CD14-positive monocyte (primary cell): ENCODE results near the gene USP15. TPM values are rescaled to one million over a fixed set of nuclear protein-coding genes. Genes with fewer than 3 reads are reported as not detected.
"Not testable (repeated sequence)": the region's sequence is repeated elsewhere in the genome, so short reads cannot be mapped to it uniquely, and the experiment has no call there.

Experiments
- DNase-seq, 3 donors: peaks; one replicate each; pipeline ENCODE4 v3.0.0-alpha.2; 2011 to 2022
- H2AFZ ChIP-seq: 2 replicates; pipeline ENCODE4 v1.6.0; 2012; ENCODE audit warnings: mild to moderate bottlenecking, low read depth, low read length, inconsistent platforms; ENCODE audit not compliant: insufficient read depth, poor library complexity, severe bottlenecking
- H3K27ac ChIP-seq, 2 donors: 1 replicate in 1 of 2; 2 replicates in 1 of 2; pipeline ENCODE4 v1.5.1; 2012 to 2013; ENCODE audit warnings: low read length in 2 of 2, control low read depth in 1 of 2, inconsistent platforms in 1 of 2, low read depth in 1 of 2, mild to moderate bottlenecking in 1 of 2
- H3K27me3 ChIP-seq, 2 donors: one replicate each; pipeline versions ENCODE4 v1.6.0 to v1.6.1; 2011 to 2013; ENCODE audit warnings: low read length in 2 of 2; ENCODE audit not compliant: control insufficient read depth in 2 of 2, insufficient read depth in 2 of 2
- H3K36me3 ChIP-seq, 2 donors: replicated peaks in 1 of 2; 1 replicate in 1 of 2; 2 replicates in 1 of 2; pipeline versions ENCODE4 v1.5.1 to v1.6.1; 2012 to 2013; ENCODE audit warnings: low read length in 2 of 2, control low read depth in 1 of 2, inconsistent platforms in 1 of 2, mild to moderate bottlenecking in 1 of 2; ENCODE audit not compliant: insufficient read depth in 2 of 2, control insufficient read depth in 1 of 2
- H3K4me1 ChIP-seq, 2 donors: 1 replicate in 1 of 2; 2 replicates in 1 of 2; pipeline versions ENCODE4 v1.5.1 to v1.6.1; 2012 to 2013; ENCODE audit warnings: low read length in 2 of 2, control low read depth in 1 of 2, inconsistent platforms in 1 of 2, mild to moderate bottlenecking in 1 of 2, moderate library complexity in 1 of 2; ENCODE audit not compliant: insufficient read depth in 2 of 2, control insufficient read depth in 1 of 2
- H3K4me2 ChIP-seq: replicated peaks from 2 replicates; pipeline ENCODE3; 2012; ENCODE audit warnings: low read length, moderate library complexity, mild to moderate bottlenecking; ENCODE audit not compliant: poor library complexity, severe bottlenecking; ENCODE audit errors: extremely low read depth
- H3K4me3 ChIP-seq, 3 experiments: fragments of 200-600 bp in 1 of 3; sonication (generic) in 1 of 3; replicated peaks in 1 of 3; 1 replicate in 2 of 3; 2 replicates in 1 of 3; pipeline ENCODE4 v1.5.1; 2011 to 2013; ENCODE audit warnings: low read length in 3 of 3, mild to moderate bottlenecking in 3 of 3, control low read depth in 2 of 3, low read depth in 2 of 3, inconsistent platforms in 1 of 3, moderate library complexity in 1 of 3
- H3K79me2 ChIP-seq: 2 replicates; pipeline ENCODE4 v1.6.0; 2012; ENCODE audit warnings: mild to moderate bottlenecking, control low read depth, inconsistent platforms, low read length, moderate library complexity; ENCODE audit not compliant: insufficient read depth
- H3K9ac ChIP-seq: 2 replicates; pipeline ENCODE4 v1.6.0; 2017; ENCODE audit warnings: low read length, mild to moderate bottlenecking; ENCODE audit not compliant: insufficient read depth, poor library complexity, severe bottlenecking
- H3K9me3 ChIP-seq, 2 donors: replicated peaks in 1 of 2; 1 replicate in 1 of 2; 2 replicates in 1 of 2; pipeline versions ENCODE4 v1.5.1 to v1.6.1; 2012 to 2013; ENCODE audit warnings: low read length in 2 of 2, control low read depth in 1 of 2; ENCODE audit not compliant: control insufficient read depth in 1 of 2, insufficient read depth in 1 of 2
- H4K20me1 ChIP-seq: 2 replicates; pipeline ENCODE4 v1.6.0; 2012; ENCODE audit warnings: mild to moderate bottlenecking, low read length, control low read depth, moderate library complexity; ENCODE audit not compliant: insufficient read depth
- H3K27ac Mint-ChIP-seq, 7 donors: one replicate each; pipeline ENCODE4 v1.8.0; 2020; ENCODE audit warnings: mild to moderate bottlenecking in 7 of 7, mixed read lengths in 7 of 7, moderate library complexity in 6 of 7, inconsistent platforms in 2 of 7
- H3K27me3 Mint-ChIP-seq, 3 donors: one replicate each; pipeline ENCODE4 v1.8.0; 2021 to 2022; ENCODE audit warnings: low read depth in 3 of 3, mild to moderate bottlenecking in 3 of 3, mixed read lengths in 3 of 3, moderate library complexity in 3 of 3, inconsistent platforms in 1 of 3
- H3K36me3 Mint-ChIP-seq, 2 donors: one replicate each; pipeline ENCODE4 v1.8.0; 2020; ENCODE audit warnings: mixed read lengths in 2 of 2, inconsistent platforms in 1 of 2, mild to moderate bottlenecking in 1 of 2
- H3K4me1 Mint-ChIP-seq: one replicate; pipeline ENCODE4 v1.8.0; 2020; ENCODE audit warnings: mild to moderate bottlenecking, mixed read lengths
- H3K4me3 Mint-ChIP-seq, 2 donors: one replicate each; pipeline ENCODE4 v1.8.0; 2020; ENCODE audit warnings: mild to moderate bottlenecking in 2 of 2, mixed read lengths in 2 of 2, moderate library complexity in 1 of 2
- H3K9me3 Mint-ChIP-seq, 7 donors: one replicate each; pipeline ENCODE4 v1.8.0; 2020 to 2022; ENCODE audit warnings: mixed read lengths in 7 of 7, mild to moderate bottlenecking in 6 of 7, moderate library complexity in 6 of 7, inconsistent platforms in 2 of 7
- WGBS: methylation state at CpG from one replicate; pipeline ENCODE4 v1.1.5; 2013; ENCODE audit warnings: missing lambda C conversion rate; ENCODE audit not compliant: insufficient coverage; 5-methylcytosine and 5-hydroxymethylcytosine counted together
- intact Hi-C, 2 donors: fragments of 100-400 bp; cut with micrococcal nuclease; formaldehyde crosslinking; loops; one replicate each; pipeline versions ENCODE4 v1.15.0 to v1.15.1; 2023
- polyA plus RNA-seq, 3 donors: library from polyadenylated mRNA; depleted of rRNA in 1 of 3; unstranded in 2 of 3; stranded (reverse) in 1 of 3; fragments of 300-500 nt in 2 of 3; fragments of >200 nt in 1 of 3; fragmentation: Illumina TruSeq in 2 of 3; gene quantifications; 1 replicate in 2 of 3; 2 replicates in 1 of 3; pipeline ENCODE4 v1.2.3, GENCODE V29; 2012 to 2021
- small RNA-seq: library from RNA; depleted of rRNA; stranded (forward); fragments of <200 nt; gene quantifications from one replicate; pipeline ENCODE3, GENCODE V24; 2012; ENCODE audit warnings: low read depth; ENCODE audit not compliant: insufficient read length

USP15 gene
- polyA plus RNA-seq, 3 donors = 146 to 449 (median 180) TPM

GRCh38 chr12:62463252-62463651, 203.0 kb downstream of the USP15 start:
- H2AFZ ChIP-seq, H3K9ac ChIP-seq, H3K4me3 Mint-ChIP-seq, DNase-seq, H3K27me3 ChIP-seq, H3K4me3 ChIP-seq, H3K27ac ChIP-seq, H3K4me2 ChIP-seq, H3K27me3 Mint-ChIP-seq, H3K36me3 Mint-ChIP-seq, intact Hi-C loops, H3K36me3 ChIP-seq, H3K27ac Mint-ChIP-seq, H4K20me1 ChIP-seq: not testable (repeated sequence)
- 57% methylated on average over 2 of the region's 7 CpGs for WGBS
- peaks cover 17% of the 10 kb centered on the region for H3K4me1 Mint-ChIP-seq
- Histone ChIP-seq H3K4me1 (peaks cover 15 to 17% of the 10 kb centered on the region in 2 donors), H3K79me2 (peaks cover 19% of the 10 kb centered on the region), H3K9me3 (peaks cover 20 to 24% of the 10 kb centered on the region in 2 donors)
- peaks cover 15 to 33% (median 30%) of the 10 kb centered on the region in 7 donors for H3K9me3 Mint-ChIP-seq

Small RNA genes lying within 50 kb of the gene (small RNA-seq; reads per million reads assigned to genes)
- gene RF00017 (not detected), gene RNU6-595P (not detected)

Other genes with a start within 250 kb of the USP15 start
- 10 to 100 TPM in 1 of 3 donors, 1 to 10 TPM in 2; 6.8 to 17.0 (median 9.6) TPM for gene MON2, start 206.4 kb downstream of the USP15 start, polyA plus RNA-seq